Colonic mucosa (tissue), 4 donors: ENCODE measurements around the gene SUN1. TPM values are rescaled to one million over a fixed set of nuclear protein-coding genes. Genes with fewer than 3 reads are reported as not detected.

ENCODE experiments used
- DNase-seq: peaks from one replicate; pipeline ENCODE4 v3.0.0-alpha.2; 2020
- H3K27ac ChIP-seq: fragments of 200-600 bp; one replicate; pipeline ENCODE4 v1.8.0; 2021
- H3K27me3 ChIP-seq: fragments of 200-600 bp; one replicate; pipeline ENCODE4 v1.8.0; 2021
- H3K36me3 ChIP-seq: fragments of 200-600 bp; one replicate; pipeline ENCODE4 v1.8.0; 2021
- H3K4me1 ChIP-seq: fragments of 200-600 bp; one replicate; pipeline ENCODE4 v1.8.0; 2021; ENCODE audit warnings: mild to moderate bottlenecking
- H3K4me3 ChIP-seq: fragments of 200-600 bp; one replicate; pipeline ENCODE4 v1.8.0; 2021
- H3K9ac ChIP-seq, 2 donors: one replicate each; pipeline ENCODE4 v1.7.0; 2013; ENCODE audit warnings: control low read depth in 2 of 2, low read depth in 2 of 2, low read length in 2 of 2
- H3K9me3 ChIP-seq: fragments of 200-600 bp; one replicate; pipeline ENCODE4 v1.8.0; 2021
- CTCF ChIP-seq: fragments of 200-600 bp; IDR thresholded peaks from one replicate; pipeline ENCODE4 v1.8.0; 2022; ENCODE audit warnings: antibody characterized with exemption, mild to moderate bottlenecking
- intact Hi-C: fragments of 100-400 bp; cut with DNase I; formaldehyde crosslinking; loops from one replicate; pipeline ENCODE4 v1.14.1; 2022
- total RNA-seq, 2 donors: library from RNA; stranded (reverse); fragmentation: NEBNext Ultra II Directional in 1 of 2; extraction: Animal tissue kit (Norgen Biotek cat#: 25700) in 1 of 2; gene quantifications; one replicate each; pipeline ENCODE4 v1.2.1, GENCODE V29; 2021
- donor health status: healthy.
- donor health status: DM: no; HTN: no; CAD: no.
- donor health status: DM: no; HTN: no; CAD: no.

Gene SUN1
- total RNA-seq, 2 donors from 2014 or later, result 122 to 158 TPM

GRCh38 chr7:919924-920341, 87.7 kb downstream of the SUN1 start:
- Histone ChIP-seq H3K9me3 (no peaks in the 10 kb centered on the region), H3K27ac (peak overlapping the region; percentile 32), H3K27me3 (no peaks in the 10 kb centered on the region), H3K4me1 (peaks cover 31% of the 10 kb centered on the region), H3K36me3 (no peaks in the 10 kb centered on the region), H3K9ac (peak overlapping the region; percentile 68 to 81), H3K4me3 (peak overlapping the region; percentile 21)
- no peak for TF ChIP-seq CTCF
- intact Hi-C loops, result no loop called here
- DNase-seq, result peak; percentile 80

GRCh38 chr7:920351-921070, 88.2 kb downstream of the SUN1 start:
- Histone ChIP-seq H3K27ac (peak overlapping the region; percentile 32), H3K9me3 (no peaks in the 10 kb centered on the region), H3K4me1 (peaks cover 31% of the 10 kb centered on the region), H3K36me3 (no peaks in the 10 kb centered on the region), H3K9ac (peak overlapping the region; percentile 68 to 81), H3K4me3 (peak overlapping the region; percentile 21), H3K27me3 (no peaks in the 10 kb centered on the region)
- no peak for TF ChIP-seq CTCF
- intact Hi-C loops, result no loop called here
- DNase-seq, result peak; percentile 75

GRCh38 chr7:921071-921461, 88.8 kb downstream of the SUN1 start:
- DNase-seq, result no peak
- intact Hi-C loops, result no loop called here
- Histone ChIP-seq H3K4me1 (peaks cover 36% of the 10 kb centered on the region), H3K36me3 (no peaks in the 10 kb centered on the region), H3K27ac (peak overlapping the region; percentile 32), H3K9me3 (no peaks in the 10 kb centered on the region), H3K27me3 (no peaks in the 10 kb centered on the region), H3K9ac (peak overlapping the region in 1 of 2 donors; percentile 81), H3K4me3 (no peak overlapping the region)
- no peak for TF ChIP-seq CTCF

GRCh38 chr7:921581-922333, 89.5 kb downstream of the SUN1 start:
- Histone ChIP-seq H3K9ac (peak overlapping the region; percentile 56 to 81), H3K36me3 (no peaks in the 10 kb centered on the region), H3K27ac (peak overlapping the region; percentile 32), H3K27me3 (no peaks in the 10 kb centered on the region), H3K4me1 (peaks cover 40% of the 10 kb centered on the region), H3K4me3 (no peak overlapping the region), H3K9me3 (no peaks in the 10 kb centered on the region)
- no peak for TF ChIP-seq CTCF
- intact Hi-C loops, result no loop called here
- DNase-seq, result peak; percentile 69

- Histone ChIP-seq H3K36me3 (no peaks in the 10 kb centered on the region), H3K27ac (peak overlapping the region; percentile 97), H3K9ac (peak overlapping the region; percentile 76 to 81), H3K27me3 (no peaks in the 10 kb centered on the region), H3K9me3 (no peaks in the 10 kb centered on the region), H3K4me1 (peaks cover 45% of the 10 kb centered on the region), H3K4me3 (peak overlapping the region; percentile 15)
- DNase-seq, result no peak
- intact Hi-C loops, result no loop called here
- TF ChIP-seq CTCF, result no peak
These were observed 90.2 kb downstream of the SUN1 start for GRCh38 chr7:922334-923107.
